Measurements from ENCODE around the gene NMT2.

DNA sequence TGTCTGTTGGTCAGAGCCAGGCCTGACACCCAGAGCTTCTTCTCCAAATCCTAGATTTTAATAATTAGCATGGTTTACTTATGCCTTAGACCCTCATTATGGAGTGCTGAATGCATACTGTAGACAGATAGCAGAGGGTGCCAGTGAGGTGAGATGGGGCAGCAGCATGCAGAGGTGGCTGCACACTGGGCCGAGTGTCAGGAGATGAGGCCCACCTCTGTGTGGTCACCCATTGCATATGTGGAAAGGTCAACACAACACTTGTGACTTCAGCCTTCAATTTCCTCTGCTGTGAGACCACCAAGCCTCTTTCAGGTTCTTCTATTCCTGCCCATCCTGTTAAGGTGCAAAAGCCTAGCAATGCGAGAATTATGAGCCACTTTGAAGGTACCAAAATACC, 39.7 kb upstream of the NMT2 start:
- TF ChIP-seq, protein P1, sequence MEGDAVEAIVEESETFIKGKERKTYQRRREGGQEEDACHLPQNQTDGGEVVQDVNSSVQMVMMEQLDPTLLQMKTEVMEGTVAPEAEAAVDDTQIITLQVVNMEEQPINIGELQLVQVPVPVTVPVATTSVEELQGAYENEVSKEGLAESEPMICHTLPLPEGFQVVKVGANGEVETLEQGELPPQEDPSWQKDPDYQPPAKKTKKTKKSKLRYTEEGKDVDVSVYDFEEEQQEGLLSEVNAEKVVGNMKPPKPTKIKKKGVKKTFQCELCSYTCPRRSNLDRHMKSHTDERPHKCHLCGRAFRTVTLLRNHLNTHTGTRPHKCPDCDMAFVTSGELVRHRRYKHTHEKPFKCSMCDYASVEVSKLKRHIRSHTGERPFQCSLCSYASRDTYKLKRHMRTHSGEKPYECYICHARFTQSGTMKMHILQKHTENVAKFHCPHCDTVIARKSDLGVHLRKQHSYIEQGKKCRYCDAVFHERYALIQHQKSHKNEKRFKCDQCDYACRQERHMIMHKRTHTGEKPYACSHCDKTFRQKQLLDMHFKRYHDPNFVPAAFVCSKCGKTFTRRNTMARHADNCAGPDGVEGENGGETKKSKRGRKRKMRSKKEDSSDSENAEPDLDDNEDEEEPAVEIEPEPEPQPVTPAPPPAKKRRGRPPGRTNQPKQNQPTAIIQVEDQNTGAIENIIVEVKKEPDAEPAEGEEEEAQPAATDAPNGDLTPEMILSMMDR (IDR thresholded peaks at IDR 0.05; ENCODE audit: poor library complexity), result no peak
- no peak for TF ChIP-seq EZH2phosphoT487 (IDR thresholded peaks at IDR 0.05; ENCODE audit: low read depth, severe bottlenecking, unreplicated experiment)

Measured in hepatocyte (in vitro differentiated cells).